NCI-H2171 treated with DMSO at 0.1 percent for 48 hours (cell line): Measurements from ENCODE around the gene CD84.
A peak's percentile ranks its signal among the peaks of the same experiment; 100 is the strongest.
"Not testable (repeated sequence)": the region's sequence is repeated elsewhere in the genome, so short reads cannot be mapped to it uniquely, and the experiment has no call there.

ENCODE experiments used
- DNase-seq: peaks from one replicate; lab custom pipeline; 2025; lab: John Stamatoyannopoulos, UW

CD84 gene

DNA sequence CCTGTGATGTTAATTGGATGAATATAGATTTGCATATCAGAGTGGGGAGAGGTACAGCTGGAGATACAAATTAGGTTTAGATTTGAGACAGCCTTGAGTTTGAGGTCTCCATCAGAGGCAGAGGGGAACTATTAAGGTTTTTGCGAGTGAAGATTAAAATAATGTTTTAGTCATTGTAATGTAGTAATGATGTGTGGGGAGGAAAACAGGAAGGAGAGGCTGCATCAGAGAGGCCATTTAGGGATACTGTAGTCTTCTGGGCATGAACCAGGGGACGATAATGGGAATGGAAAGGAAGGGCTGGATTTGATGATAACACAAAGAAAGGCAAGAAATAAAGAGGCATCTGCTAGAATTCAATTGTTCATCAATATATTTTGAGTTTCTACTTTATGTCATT lies 9.5 kb downstream of the CD84 start:
- no peak for DNase-seq

- no peak for DNase-seq
Observed at GRCh38 chr1:160567858-160568682, 11.2 kb downstream of the CD84 start.

DNA sequence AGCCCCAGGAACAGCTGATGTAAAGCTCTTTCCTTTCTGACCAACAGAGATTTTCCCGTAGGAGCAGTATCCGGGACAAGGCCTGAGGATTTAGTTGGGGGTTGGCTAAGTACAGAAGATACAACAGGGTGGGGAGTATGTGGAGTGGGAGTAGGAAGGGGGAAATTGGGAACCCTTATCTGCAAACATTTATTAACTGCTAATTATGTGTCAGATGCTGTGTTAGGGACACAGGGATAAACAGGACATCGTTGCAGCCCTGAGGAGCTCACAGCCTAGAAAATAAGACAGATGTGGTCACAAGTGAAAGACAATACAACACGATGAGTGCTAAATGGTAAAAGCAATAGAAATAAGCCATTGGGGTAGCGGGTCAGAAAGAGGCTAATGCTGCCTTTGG lies 12.0 kb downstream of the CD84 start:
- no peak for DNase-seq

- DNase-seq = no peak
Observed at GRCh38 chr1:160565564-160565963, 13.7 kb downstream of the CD84 start.

DNA sequence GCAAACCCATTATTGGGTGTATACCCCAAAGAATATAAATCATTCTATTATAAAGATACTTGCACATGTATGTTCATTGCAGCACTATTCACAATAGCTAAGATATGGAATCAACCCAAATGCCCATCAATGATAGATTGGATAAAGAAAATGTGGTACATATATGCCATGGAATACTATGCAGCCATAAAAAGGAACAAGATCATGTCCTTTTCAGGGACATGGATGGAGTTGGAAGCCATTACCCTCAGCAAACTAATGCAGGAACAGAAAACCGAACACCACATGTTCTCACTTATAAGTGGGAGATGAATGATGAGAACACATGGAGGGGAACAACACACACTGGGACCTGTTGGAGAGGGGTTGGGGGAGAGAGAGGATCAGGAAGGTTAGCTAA lies 16.1 kb downstream of the CD84 start:
- DNase-seq = not testable (repeated sequence)

GRCh38 chr1:160562745-160563144 lies 16.6 kb downstream of the CD84 start:
- not testable (repeated sequence) for DNase-seq

DNA sequence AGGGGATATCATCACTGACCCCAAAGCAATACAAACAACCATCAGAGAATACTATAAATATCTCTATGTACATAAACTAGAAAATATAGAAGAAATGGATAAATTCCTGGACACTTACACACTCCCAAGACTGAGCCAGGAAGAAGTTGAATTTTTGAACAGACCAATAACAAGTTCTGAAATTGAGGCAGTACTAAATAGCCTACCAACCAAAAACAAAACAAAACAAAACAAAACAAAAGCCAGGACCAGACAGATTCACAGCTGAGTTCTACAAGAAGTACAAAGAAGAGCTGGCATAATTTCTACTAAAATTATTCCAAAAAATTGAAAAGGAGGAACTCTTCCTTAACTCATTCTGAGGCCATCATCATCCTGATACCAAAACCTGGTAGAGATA lies 18.5 kb downstream of the CD84 start:
- DNase-seq = no peak

GRCh38 chr1:160560045-160560705 lies 19.1 kb downstream of the CD84 start:
- no peak for DNase-seq

DNA sequence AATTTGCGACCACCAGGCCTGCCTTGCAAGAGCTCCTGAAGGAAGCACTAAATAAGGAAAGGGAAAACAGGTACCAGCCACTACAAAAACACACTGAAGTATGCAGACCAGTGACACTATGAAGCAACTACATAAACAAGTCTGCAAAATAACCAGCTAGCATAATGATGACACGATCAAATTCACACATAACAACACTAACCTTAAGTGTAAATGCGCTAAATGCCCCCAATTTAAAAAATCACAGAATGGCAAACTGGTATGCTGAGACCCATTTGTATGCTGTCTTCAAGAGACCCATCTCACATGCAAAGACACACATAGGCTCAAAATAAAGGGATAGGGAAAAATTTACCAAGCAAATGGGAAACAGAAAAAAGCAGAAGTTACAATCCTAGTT lies 19.9 kb downstream of the CD84 start:
- DNase-seq = not testable (repeated sequence)

DNA sequence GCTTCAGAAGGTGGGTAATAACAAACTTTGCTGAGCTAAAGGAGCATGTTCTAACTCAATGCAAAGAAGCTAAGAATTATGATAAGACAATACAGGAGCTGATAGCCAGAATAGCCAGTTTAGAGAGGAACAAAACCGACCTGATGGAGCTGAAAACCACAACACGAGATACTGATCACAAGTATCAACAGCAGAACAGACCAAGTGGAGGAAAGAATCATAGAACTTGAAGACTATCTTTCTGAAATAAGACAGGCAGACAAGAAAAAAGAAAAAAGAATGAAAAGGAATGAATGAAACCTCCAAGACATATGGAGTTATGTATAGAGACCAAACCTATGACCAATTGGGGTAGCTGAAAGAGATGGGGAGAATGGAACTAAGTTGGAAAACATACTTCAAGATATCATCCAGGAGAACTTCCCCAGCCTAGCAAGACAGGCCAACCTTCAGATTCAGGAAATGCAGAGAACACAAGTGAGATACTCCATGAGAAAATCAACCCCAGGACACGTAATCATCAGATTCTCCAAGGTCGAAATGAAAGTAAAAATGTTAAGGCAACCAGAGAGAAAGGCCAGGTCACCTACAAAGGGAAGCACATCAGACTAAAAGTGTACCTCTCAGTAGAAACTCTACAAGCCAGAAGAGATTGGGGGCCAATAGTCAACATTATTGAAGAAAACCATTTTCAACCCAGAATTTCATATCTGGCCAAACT lies 20.5 kb downstream of the CD84 start:
- no peak for DNase-seq

- no peak for DNase-seq
Observed at GRCh38 chr1:160553778-160554177, 25.5 kb downstream of the CD84 start.

DNA sequence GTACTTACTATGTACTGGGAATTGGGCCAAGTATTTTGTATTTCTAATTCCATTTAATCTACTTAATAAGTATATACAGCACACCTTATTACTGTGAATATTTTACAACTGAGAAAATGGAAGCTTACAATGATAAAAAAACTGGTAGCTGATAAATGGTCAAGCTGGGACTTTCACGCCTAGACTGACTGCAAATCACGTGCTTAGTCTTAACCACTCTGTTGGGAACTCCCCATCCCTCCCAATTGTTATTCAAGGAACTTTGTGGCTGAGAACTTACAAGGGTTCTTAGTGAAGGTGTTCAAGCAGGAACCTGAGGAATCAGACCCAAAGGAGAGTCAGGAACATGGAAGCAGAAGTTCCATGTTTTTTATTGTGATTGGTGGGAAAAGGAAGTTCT lies 26.9 kb downstream of the CD84 start:
- DNase-seq = no peak

DNA sequence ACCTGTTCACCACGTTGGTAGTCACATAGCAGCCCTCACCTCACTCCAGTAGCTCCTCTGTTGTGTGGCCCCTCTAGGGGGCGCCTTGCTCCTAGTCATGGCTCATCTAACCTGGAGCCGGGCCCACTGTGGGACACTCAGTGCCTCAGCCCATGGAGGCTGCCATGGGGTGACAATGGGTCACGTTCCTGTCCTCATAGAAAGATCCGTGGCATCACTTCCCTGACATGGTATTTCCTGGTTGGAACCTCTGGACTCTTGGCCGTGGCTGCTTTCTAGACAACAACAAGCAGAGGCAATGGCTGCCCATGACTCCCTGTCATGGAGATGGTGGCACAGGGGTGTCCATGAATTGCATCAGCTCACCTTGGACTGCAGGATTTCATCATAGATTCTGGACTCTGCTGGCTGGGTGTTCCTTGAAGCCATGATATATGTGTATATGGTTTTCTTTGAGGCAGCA lies 28.7 kb downstream of the CD84 start:
- no peak for DNase-seq

GRCh38 chr1:160549665-160550006 lies 29.7 kb downstream of the CD84 start:
- no peak for DNase-seq

- peak; percentile 97 for DNase-seq
Observed at GRCh38 chr1:160548960-160549664, 30.2 kb downstream of the CD84 start.

DNA sequence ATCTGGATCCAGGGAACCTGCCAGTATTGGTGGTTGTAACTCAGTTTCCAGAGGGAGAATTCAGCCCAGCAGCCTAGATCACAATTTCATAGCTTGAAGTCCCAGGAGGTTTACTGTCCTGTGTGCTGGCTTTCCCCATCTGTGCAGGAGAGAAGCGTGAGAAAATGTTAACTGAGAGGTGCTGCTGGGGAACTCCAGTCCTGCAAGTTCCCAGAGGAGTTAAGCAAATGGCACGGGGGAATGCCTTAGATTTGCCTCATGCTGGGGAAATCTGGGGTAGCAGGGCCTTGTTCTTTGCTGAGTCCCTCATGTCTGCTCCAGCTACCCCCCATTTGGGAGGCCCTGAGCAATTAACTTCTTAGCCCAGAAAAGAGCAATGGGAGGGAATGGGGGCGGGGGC lies 31.1 kb downstream of the CD84 start:
- DNase-seq = peak; percentile 95

DNA sequence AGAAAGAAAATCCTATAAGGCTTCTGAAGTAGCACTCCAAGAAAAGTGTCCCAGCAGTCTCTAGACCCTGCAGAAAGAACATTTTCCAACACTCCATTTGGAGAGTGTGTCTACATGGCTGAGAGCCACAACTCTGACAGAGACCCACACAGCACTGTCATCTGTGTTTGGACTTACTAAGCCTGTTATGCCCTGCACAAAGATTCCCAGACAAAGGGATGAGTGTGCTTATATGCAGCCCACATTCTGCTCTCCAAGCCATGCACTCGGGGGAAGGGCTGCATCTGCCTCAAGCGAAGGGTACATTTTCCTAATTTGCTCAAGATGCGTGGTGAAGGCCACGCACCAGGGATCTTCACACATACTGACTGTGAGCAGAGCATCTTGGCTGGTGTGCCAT lies 31.9 kb downstream of the CD84 start:
- DNase-seq = no peak

- DNase-seq = no peak
Observed at GRCh38 chr1:160546942-160547341, 32.4 kb downstream of the CD84 start.

GRCh38 chr1:160544647-160545046 lies 34.6 kb downstream of the CD84 start:
- peak; percentile 26 for DNase-seq

DNA sequence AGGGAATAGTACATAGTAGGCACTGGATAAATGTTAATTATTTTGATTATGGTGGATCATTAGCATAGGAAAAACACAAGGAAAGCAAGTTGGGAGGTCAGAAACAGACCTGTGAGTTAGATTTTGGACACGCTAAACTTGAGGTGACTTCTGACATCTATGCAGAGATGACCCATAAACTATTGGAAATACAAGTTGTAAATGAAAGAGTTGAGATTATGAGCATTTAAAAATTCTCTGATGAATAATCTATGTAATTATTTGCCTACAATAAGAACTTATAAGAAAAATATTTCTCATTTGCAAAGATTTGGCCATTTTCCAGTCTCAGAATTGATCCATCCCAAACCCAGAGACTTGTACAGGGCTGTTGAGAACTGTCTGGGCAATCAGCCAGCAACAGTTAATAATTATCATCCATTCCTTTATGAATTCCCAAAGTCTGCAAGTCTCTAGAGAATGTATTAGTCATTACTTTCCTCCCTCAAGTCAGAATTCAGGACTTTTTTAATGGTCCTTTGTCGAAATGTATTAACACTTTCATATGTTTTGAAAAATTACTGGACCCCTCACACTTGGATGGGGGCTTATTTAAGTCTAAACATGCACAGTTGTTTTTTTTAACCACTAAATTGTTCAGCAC lies 36.9 kb downstream of the CD84 start:
- no peak for DNase-seq

DNA sequence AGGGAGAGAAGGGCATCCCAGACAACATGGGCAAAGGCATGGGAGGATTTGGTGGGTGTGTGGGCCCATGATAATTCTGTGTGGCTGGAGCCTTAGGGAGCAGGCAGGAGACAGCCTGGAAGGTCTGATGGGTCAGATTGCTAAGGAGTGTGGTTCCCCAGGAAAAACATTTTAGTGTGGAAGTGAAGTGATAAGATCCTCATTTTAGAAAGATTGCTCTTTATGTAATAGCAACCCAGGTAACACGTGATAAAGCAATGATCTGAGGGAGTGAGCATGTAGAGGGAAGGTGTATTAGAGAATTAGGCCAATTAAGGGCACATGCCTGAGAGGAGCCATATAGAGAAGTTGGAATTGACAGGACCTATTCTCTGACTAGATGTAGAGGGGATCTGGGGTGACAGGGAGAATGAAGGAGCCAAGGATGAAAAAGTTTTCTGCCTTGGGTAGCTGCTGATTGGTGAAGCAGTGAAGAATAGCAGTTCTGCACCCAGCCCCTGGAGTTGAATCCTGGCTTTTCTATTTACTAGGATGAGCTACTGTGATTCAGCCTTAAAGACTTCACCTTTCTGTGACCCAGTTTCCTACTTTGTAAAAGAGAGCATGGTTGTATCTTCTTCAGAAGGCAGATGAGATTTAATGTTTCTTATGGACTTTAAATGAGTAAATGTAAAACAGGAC lies 37.5 kb downstream of the CD84 start:
- no peak for DNase-seq
